Liver (tissue), 9 donors: Measurements from ENCODE around the gene SOX8. TPM values are rescaled to one million over a fixed set of nuclear protein-coding genes. Genes with fewer than 3 reads are reported as not detected.

ENCODE experiments used
- DNase-seq: peaks from one replicate; pipeline ENCODE4 v3.0.0-alpha.2; 2017; ENCODE audit warnings: low spot score
- H3K27ac ChIP-seq, 2 donors: one replicate each; pipeline ENCODE4 v1.7.0; 2013; ENCODE audit warnings: inconsistent platforms in 2 of 2, low read length in 2 of 2, control low read depth in 1 of 2, low read depth in 1 of 2, mild to moderate bottlenecking in 1 of 2
- H3K27me3 ChIP-seq, 4 donors: one replicate each; pipeline versions ENCODE4 v1.6.1 to v1.7.0; 2013; ENCODE audit warnings: low read length in 3 of 4, inconsistent platforms in 1 of 4, mild to moderate bottlenecking in 1 of 4, moderate library complexity in 1 of 4; ENCODE audit not compliant: control insufficient read depth in 4 of 4, insufficient read depth in 4 of 4
- H3K36me3 ChIP-seq, 4 donors: one replicate each; pipeline versions ENCODE4 v1.6.1 to v1.7.0; 2013; ENCODE audit warnings: low read length in 3 of 4, mild to moderate bottlenecking in 3 of 4, low read depth in 1 of 4, moderate library complexity in 1 of 4; ENCODE audit not compliant: control insufficient read depth in 4 of 4, insufficient read depth in 3 of 4
- H3K4me1 ChIP-seq, 4 donors: one replicate each; pipeline versions ENCODE4 v1.6.1 to v1.7.0; 2013; ENCODE audit warnings: low read length in 3 of 4, mild to moderate bottlenecking in 3 of 4, moderate library complexity in 1 of 4; ENCODE audit not compliant: control insufficient read depth in 4 of 4, insufficient read depth in 4 of 4
- H3K4me3 ChIP-seq, 3 donors: one replicate each; pipeline versions ENCODE4 v1.6.1 to v1.7.0; 2013; ENCODE audit warnings: low read length in 3 of 3, control low read depth in 1 of 3, low read depth in 1 of 3, mild to moderate bottlenecking in 1 of 3
- H3K9ac ChIP-seq, 2 donors: one replicate each; pipeline ENCODE4 v1.7.0; 2013; ENCODE audit warnings: low read length in 2 of 2, mild to moderate bottlenecking in 2 of 2, moderate library complexity in 2 of 2, control low read depth in 1 of 2, low read depth in 1 of 2
- H3K9me3 ChIP-seq, 4 donors: one replicate each; pipeline versions ENCODE4 v1.6.1 to v1.7.0; 2013; ENCODE audit warnings: low read length in 3 of 4; ENCODE audit not compliant: control insufficient read depth in 4 of 4
- EGR1 ChIP-seq, 2 donors: IDR thresholded peaks; 2 replicates each; pipeline ENCODE4 v1.6.1; 2016 to 2018; ENCODE audit warnings: antibody characterized with exemption in 2 of 2, low read depth in 2 of 2
- FOXA1 ChIP-seq: IDR thresholded peaks from 2 replicates; pipeline ENCODE4 v1.6.1; 2016; ENCODE audit warnings: antibody characterized with exemption
- FOXA2 ChIP-seq: IDR thresholded peaks from 2 replicates; pipeline ENCODE4 v1.6.1; 2016; ENCODE audit warnings: antibody characterized with exemption
- HNF4A ChIP-seq, 2 donors: conservative IDR thresholded peaks; 2 replicates each; pipeline ENCODE4 v1.6.1; 2016; ENCODE audit warnings: antibody characterized with exemption in 2 of 2, mild to moderate bottlenecking in 2 of 2
- HNF4G ChIP-seq: IDR thresholded peaks from 2 replicates; pipeline ENCODE4 v1.6.1; 2016; ENCODE audit warnings: antibody characterized with exemption
- NR2F2 ChIP-seq: IDR thresholded peaks from 2 replicates; pipeline ENCODE4 v1.6.1; 2016; ENCODE audit warnings: antibody characterized with exemption
- RAD21 ChIP-seq, 2 donors: IDR thresholded peaks; 2 replicates each; pipeline ENCODE4 v1.6.1; 2016; ENCODE audit warnings: antibody characterized with exemption in 2 of 2, mild to moderate bottlenecking in 2 of 2
- RXRA ChIP-seq, 2 donors: IDR thresholded peaks; 2 replicates each; pipeline ENCODE4 v1.6.1; 2017 to 2018; ENCODE audit warnings: antibody characterized with exemption in 2 of 2, mild to moderate bottlenecking in 1 of 2
- SP1 ChIP-seq: IDR thresholded peaks from 2 replicates; pipeline ENCODE4 v1.6.1; 2018; ENCODE audit warnings: antibody characterized with exemption, mild to moderate bottlenecking
- TAF1 ChIP-seq: conservative IDR thresholded peaks from 2 replicates; pipeline ENCODE4 v1.6.1; 2016; ENCODE audit warnings: antibody characterized with exemption, mild to moderate bottlenecking
- YY1 ChIP-seq: IDR thresholded peaks from 2 replicates; pipeline ENCODE4 v1.6.1; 2016; ENCODE audit warnings: antibody characterized with exemption, mild to moderate bottlenecking
- WGBS: extraction: QIAGEN DNeasy Blood & Tissue Kit; methylation state at CpG from one replicate; pipeline ENCODE4 v1.1.7; 2013; 5-methylcytosine and 5-hydroxymethylcytosine counted together
- polyA plus RNA-seq, 2 donors: library from polyadenylated mRNA; stranded (reverse) in 1 of 2; unstranded in 1 of 2; fragments of 200-250 nt in 1 of 2; fragments of >200 nt in 1 of 2; fragmentation: Nextera tagmentation in 1 of 2; extraction: Ambion mirVana in 1 of 2; gene quantifications; one replicate each; pipeline versions ENCODE4 v1.2.1 to v1.2.3, GENCODE V29; 2013 to 2015
- total RNA-seq, 2 donors: library from RNA; depleted of rRNA; stranded (reverse); fragments of >200 nt; gene quantifications; one replicate each; pipeline ENCODE4 v1.2.3, GENCODE V29; 2014
- TF ChIP-seq, protein P1 (sequence below): IDR thresholded peaks from 2 replicates; pipeline ENCODE4 v1.6.1; 2016; ENCODE audit warnings: antibody characterized with exemption, mild to moderate bottlenecking
- TF ChIP-seq, protein P2 (sequence below): fragments of 150-350 bp; IDR thresholded peaks from 2 replicates; pipeline ENCODE4 v1.5.1; 2017; ENCODE audit warnings: improper control_type of control experiment, low read depth, low read length; ENCODE audit not compliant: missing input control
- TF ChIP-seq, protein P3 (sequence below): IDR thresholded peaks from 2 replicates; pipeline ENCODE4 v1.6.1; 2016; ENCODE audit warnings: antibody characterized with exemption
- donor health status: healthy.
- donor health status: healthy.
- donor health status: healthy.
- donor health status: healthy.
- donor health status: healthy.

The SOX8 gene
- total and polyA plus RNA-seq, 4 donors, result 0.05 to 0.33 (median 0.17) TPM; not detected in 1

DNA sequence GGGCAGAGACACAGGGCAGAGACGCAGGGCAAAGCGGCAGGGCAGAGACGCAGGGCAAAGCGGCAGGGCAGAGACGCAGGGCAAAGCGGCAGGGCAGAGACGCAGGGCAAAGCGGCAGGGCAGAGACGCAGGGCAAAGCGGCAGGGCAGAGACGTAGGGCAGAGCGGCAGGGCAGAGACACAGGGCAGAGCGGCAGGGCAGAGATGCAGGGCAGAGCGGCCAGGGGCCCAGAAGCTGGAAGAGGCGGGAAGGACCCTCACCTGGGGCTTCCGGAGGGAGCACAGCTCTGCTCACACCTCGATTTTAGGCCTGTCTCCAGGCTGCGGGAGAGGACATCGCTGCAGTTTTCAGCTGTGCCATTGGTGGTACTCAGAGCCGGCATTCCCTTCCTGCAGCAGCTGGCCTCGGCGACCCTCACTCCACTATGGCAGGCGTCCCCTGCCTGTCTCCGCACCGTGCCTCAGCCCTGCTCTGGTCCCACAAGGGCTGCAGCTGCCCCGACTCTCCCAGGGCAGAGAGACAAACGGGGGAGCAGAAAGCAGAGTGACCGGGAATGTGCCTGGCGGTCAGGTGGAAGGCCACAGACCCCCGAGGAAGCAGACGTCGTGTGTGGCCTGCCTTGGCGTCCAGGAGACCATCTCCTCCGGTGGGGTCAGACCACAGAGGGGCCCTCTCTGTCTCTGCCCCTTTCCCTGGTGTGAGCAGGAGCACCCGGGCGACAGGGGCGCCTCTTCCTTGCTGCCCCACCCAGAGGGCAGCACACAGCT lies 29.9 kb downstream of the SOX8 start:
- DNase-seq, result no peak
- no peaks in the 10 kb centered on the region for H3K9me3 ChIP-seq
- no peak overlapping the region for H3K9ac ChIP-seq
- 79% methylated on average over 37 of the region's 37 CpGs for WGBS
- no peaks in the 10 kb centered on the region for H3K27me3 ChIP-seq
- no peaks in the 10 kb centered on the region for H3K36me3 ChIP-seq
- no peak for TF ChIP-seq YY1
- TF ChIP-seq HNF4A (conservative IDR thresholded peaks at IDR 0.05), result no peak
- TF ChIP-seq EGR1 (IDR thresholded peaks at IDR 0.05; ENCODE audit: low read depth in 2 of 2), result no peak
- no peak for TF ChIP-seq HNF4G
- no peak for TF ChIP-seq RAD21 (IDR thresholded peaks at IDR 0.05)
- TF ChIP-seq SP1, result no peak
- no peak for TF ChIP-seq FOXA1
- no peak for TF ChIP-seq NR2F2
- TF ChIP-seq, protein P1, sequence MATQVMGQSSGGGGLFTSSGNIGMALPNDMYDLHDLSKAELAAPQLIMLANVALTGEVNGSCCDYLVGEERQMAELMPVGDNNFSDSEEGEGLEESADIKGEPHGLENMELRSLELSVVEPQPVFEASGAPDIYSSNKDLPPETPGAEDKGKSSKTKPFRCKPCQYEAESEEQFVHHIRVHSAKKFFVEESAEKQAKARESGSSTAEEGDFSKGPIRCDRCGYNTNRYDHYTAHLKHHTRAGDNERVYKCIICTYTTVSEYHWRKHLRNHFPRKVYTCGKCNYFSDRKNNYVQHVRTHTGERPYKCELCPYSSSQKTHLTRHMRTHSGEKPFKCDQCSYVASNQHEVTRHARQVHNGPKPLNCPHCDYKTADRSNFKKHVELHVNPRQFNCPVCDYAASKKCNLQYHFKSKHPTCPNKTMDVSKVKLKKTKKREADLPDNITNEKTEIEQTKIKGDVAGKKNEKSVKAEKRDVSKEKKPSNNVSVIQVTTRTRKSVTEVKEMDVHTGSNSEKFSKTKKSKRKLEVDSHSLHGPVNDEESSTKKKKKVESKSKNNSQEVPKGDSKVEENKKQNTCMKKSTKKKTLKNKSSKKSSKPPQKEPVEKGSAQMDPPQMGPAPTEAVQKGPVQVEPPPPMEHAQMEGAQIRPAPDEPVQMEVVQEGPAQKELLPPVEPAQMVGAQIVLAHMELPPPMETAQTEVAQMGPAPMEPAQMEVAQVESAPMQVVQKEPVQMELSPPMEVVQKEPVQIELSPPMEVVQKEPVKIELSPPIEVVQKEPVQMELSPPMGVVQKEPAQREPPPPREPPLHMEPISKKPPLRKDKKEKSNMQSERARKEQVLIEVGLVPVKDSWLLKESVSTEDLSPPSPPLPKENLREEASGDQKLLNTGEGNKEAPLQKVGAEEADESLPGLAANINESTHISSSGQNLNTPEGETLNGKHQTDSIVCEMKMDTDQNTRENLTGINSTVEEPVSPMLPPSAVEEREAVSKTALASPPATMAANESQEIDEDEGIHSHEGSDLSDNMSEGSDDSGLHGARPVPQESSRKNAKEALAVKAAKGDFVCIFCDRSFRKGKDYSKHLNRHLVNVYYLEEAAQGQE, result no peak
- H3K4me3 ChIP-seq, result no peak overlapping the region
- no peaks in the 10 kb centered on the region for H3K4me1 ChIP-seq
- no peak overlapping the region for H3K27ac ChIP-seq

DNA sequence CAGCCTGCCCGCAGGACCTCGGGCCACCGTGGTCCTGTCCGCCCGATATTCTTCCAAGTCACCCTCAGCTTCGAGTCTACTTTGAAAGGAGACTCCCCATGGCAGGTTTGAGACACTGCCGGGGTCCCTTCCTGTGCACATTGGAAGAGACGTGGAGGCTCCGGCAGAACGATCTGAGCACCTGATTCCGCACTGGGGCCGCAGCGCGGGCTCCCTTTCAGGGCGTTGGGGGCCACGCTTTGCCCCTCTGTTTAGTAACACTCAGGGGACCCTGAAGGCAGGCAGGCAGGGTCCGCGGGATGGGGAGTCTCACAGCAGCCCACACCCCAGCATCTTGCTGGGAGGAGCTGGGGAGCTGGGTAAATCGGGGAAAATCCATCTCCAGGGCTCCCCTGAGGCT lies 30.6 kb downstream of the SOX8 start:
- DNase-seq, result no peak
- H3K9me3 ChIP-seq, result no peaks in the 10 kb centered on the region
- H3K4me1 ChIP-seq, result no peaks in the 10 kb centered on the region
- no peak overlapping the region for H3K27ac ChIP-seq
- no peak overlapping the region for H3K9ac ChIP-seq
- 81% methylated on average over 19 of the region's 19 CpGs for WGBS
- no peaks in the 10 kb centered on the region for H3K36me3 ChIP-seq
- TF ChIP-seq, protein P2, sequence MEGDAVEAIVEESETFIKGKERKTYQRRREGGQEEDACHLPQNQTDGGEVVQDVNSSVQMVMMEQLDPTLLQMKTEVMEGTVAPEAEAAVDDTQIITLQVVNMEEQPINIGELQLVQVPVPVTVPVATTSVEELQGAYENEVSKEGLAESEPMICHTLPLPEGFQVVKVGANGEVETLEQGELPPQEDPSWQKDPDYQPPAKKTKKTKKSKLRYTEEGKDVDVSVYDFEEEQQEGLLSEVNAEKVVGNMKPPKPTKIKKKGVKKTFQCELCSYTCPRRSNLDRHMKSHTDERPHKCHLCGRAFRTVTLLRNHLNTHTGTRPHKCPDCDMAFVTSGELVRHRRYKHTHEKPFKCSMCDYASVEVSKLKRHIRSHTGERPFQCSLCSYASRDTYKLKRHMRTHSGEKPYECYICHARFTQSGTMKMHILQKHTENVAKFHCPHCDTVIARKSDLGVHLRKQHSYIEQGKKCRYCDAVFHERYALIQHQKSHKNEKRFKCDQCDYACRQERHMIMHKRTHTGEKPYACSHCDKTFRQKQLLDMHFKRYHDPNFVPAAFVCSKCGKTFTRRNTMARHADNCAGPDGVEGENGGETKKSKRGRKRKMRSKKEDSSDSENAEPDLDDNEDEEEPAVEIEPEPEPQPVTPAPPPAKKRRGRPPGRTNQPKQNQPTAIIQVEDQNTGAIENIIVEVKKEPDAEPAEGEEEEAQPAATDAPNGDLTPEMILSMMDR, result no peak
- TF ChIP-seq, protein P3, sequence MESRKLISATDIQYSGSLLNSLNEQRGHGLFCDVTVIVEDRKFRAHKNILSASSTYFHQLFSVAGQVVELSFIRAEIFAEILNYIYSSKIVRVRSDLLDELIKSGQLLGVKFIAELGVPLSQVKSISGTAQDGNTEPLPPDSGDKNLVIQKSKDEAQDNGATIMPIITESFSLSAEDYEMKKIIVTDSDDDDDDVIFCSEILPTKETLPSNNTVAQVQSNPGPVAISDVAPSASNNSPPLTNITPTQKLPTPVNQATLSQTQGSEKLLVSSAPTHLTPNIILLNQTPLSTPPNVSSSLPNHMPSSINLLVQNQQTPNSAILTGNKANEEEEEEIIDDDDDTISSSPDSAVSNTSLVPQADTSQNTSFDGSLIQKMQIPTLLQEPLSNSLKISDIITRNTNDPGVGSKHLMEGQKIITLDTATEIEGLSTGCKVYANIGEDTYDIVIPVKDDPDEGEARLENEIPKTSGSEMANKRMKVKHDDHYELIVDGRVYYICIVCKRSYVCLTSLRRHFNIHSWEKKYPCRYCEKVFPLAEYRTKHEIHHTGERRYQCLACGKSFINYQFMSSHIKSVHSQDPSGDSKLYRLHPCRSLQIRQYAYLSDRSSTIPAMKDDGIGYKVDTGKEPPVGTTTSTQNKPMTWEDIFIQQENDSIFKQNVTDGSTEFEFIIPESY, result no peak
- TF ChIP-seq, protein P1, result no peak
- no peak for TF ChIP-seq RAD21 (IDR thresholded peaks at IDR 0.05)
- TF ChIP-seq FOXA1, result no peak
- TF ChIP-seq YY1, result no peak
- TF ChIP-seq TAF1, result no peak
- no peak for TF ChIP-seq FOXA2
- TF ChIP-seq SP1, result no peak
- TF ChIP-seq RXRA (IDR thresholded peaks at IDR 0.05), result no peak
- H3K4me3 ChIP-seq, result no peak overlapping the region
- H3K27me3 ChIP-seq, result no peaks in the 10 kb centered on the region
